Measurements from ENCODE around the gene ANP32B.
"Not testable (repeated sequence)": the region's sequence is repeated elsewhere in the genome, so short reads cannot be mapped to it uniquely, and the experiment has no call there.

ANP32B gene

GRCh38 chr9:98019869-98020268 lies 36.7 kb downstream of the ANP32B start:
- not testable (repeated sequence) for H3K27me3 ChIP-seq (ENCODE audit: control insufficient read depth, insufficient read depth, low read length); H3K36me3 ChIP-seq (ENCODE audit: control insufficient read depth, insufficient read depth, low read length); H3K9me3 ChIP-seq (ENCODE audit: control insufficient read depth, low read length); H3K4me3 ChIP-seq (ENCODE audit: low read length); H3K4me1 ChIP-seq (ENCODE audit: control insufficient read depth, insufficient read depth, low read length); H3K9ac ChIP-seq (ENCODE audit: low read length)

- no peaks in the 10 kb centered on the region for H3K9me3 ChIP-seq (ENCODE audit: control insufficient read depth, low read length)
- no peak overlapping the region for H3K4me3 ChIP-seq (ENCODE audit: low read length)
- H3K27me3 ChIP-seq (ENCODE audit: control insufficient read depth, insufficient read depth, low read length), result no peaks in the 10 kb centered on the region
- H3K4me1 ChIP-seq (ENCODE audit: control insufficient read depth, insufficient read depth, low read length), result no peaks in the 10 kb centered on the region
- no peaks in the 10 kb centered on the region for H3K36me3 ChIP-seq (ENCODE audit: control insufficient read depth, insufficient read depth, low read length)
- no peak overlapping the region for H3K9ac ChIP-seq (ENCODE audit: low read length)
These were observed 37.5 kb downstream of the ANP32B start for GRCh38 chr9:98020476-98021145.

- H3K4me1 ChIP-seq (ENCODE audit: control insufficient read depth, insufficient read depth, low read length), result no peaks in the 10 kb centered on the region
These were observed 38.3 kb downstream of the ANP32B start for GRCh38 chr9:98021306-98022040.

GRCh38 chr9:98022447-98022846 lies 39.3 kb downstream of the ANP32B start:
- H3K4me3 ChIP-seq (ENCODE audit: low read length), result no peak overlapping the region
- no peaks in the 10 kb centered on the region for H3K36me3 ChIP-seq (ENCODE audit: control insufficient read depth, insufficient read depth, low read length)
- no peak overlapping the region for H3K9ac ChIP-seq (ENCODE audit: low read length)
- H3K27me3 ChIP-seq (ENCODE audit: control insufficient read depth, insufficient read depth, low read length), result no peaks in the 10 kb centered on the region
- no peaks in the 10 kb centered on the region for H3K9me3 ChIP-seq (ENCODE audit: control insufficient read depth, low read length)
- H3K4me1 ChIP-seq (ENCODE audit: control insufficient read depth, insufficient read depth, low read length), result no peaks in the 10 kb centered on the region

More at GRCh38 chr9:98021306-98022040, 38.3 kb downstream of the ANP32B start:
- Histone ChIP-seq H3K9me3 (ENCODE audit: control insufficient read depth, low read length) (no peaks in the 10 kb centered on the region), H3K9ac (ENCODE audit: low read length) (no peak overlapping the region), H3K4me3 (ENCODE audit: low read length) (no peak overlapping the region), H3K27me3 (ENCODE audit: control insufficient read depth, insufficient read depth, low read length) (no peaks in the 10 kb centered on the region), H3K36me3 (ENCODE audit: control insufficient read depth, insufficient read depth, low read length) (no peaks in the 10 kb centered on the region)

GRCh38 chr9:98024702-98025101 lies 41.6 kb downstream of the ANP32B start:
- no peaks in the 10 kb centered on the region for H3K4me1 ChIP-seq (ENCODE audit: control insufficient read depth, insufficient read depth, low read length)
- no peak overlapping the region for H3K9ac ChIP-seq (ENCODE audit: low read length)
- no peaks in the 10 kb centered on the region for H3K9me3 ChIP-seq (ENCODE audit: control insufficient read depth, low read length)
- no peak overlapping the region for H3K4me3 ChIP-seq (ENCODE audit: low read length)
- H3K36me3 ChIP-seq (ENCODE audit: control insufficient read depth, insufficient read depth, low read length), result no peaks in the 10 kb centered on the region
- H3K27me3 ChIP-seq (ENCODE audit: control insufficient read depth, insufficient read depth, low read length), result no peaks in the 10 kb centered on the region

GRCh38 chr9:98031169-98031568 lies 48.0 kb downstream of the ANP32B start:
- Histone ChIP-seq H3K9me3 (ENCODE audit: control insufficient read depth, low read length) (no peaks in the 10 kb centered on the region), H3K4me3 (ENCODE audit: low read length) (no peak overlapping the region), H3K9ac (ENCODE audit: low read length) (no peak overlapping the region), H3K36me3 (ENCODE audit: control insufficient read depth, insufficient read depth, low read length) (no peaks in the 10 kb centered on the region), H3K4me1 (ENCODE audit: control insufficient read depth, insufficient read depth, low read length) (peaks cover 5% of the 10 kb centered on the region), H3K27me3 (ENCODE audit: control insufficient read depth, insufficient read depth, low read length) (peaks cover 5% of the 10 kb centered on the region)

- Histone ChIP-seq H3K9me3 (ENCODE audit: control insufficient read depth, low read length) (no peaks in the 10 kb centered on the region), H3K9ac (ENCODE audit: low read length) (no peak overlapping the region), H3K27me3 (ENCODE audit: control insufficient read depth, insufficient read depth, low read length) (peaks cover 5% of the 10 kb centered on the region), H3K4me3 (ENCODE audit: low read length) (no peak overlapping the region), H3K36me3 (ENCODE audit: control insufficient read depth, insufficient read depth, low read length) (no peaks in the 10 kb centered on the region), H3K4me1 (ENCODE audit: control insufficient read depth, insufficient read depth, low read length) (peaks cover 5% of the 10 kb centered on the region)
These were observed 48.8 kb downstream of the ANP32B start for GRCh38 chr9:98031935-98032334.

- no peaks in the 10 kb centered on the region for H3K9me3 ChIP-seq (ENCODE audit: control insufficient read depth, low read length)
- H3K27me3 ChIP-seq (ENCODE audit: control insufficient read depth, insufficient read depth, low read length), result peaks cover 5% of the 10 kb centered on the region
- no peak overlapping the region for H3K9ac ChIP-seq (ENCODE audit: low read length)
- H3K36me3 ChIP-seq (ENCODE audit: control insufficient read depth, insufficient read depth, low read length), result no peaks in the 10 kb centered on the region
- no peak overlapping the region for H3K4me3 ChIP-seq (ENCODE audit: low read length)
- peaks cover 5% of the 10 kb centered on the region for H3K4me1 ChIP-seq (ENCODE audit: control insufficient read depth, insufficient read depth, low read length)
These were observed 51.7 kb downstream of the ANP32B start for GRCh38 chr9:98034593-98035546.

- Histone ChIP-seq H3K27me3 (ENCODE audit: control insufficient read depth, insufficient read depth, low read length) (peaks cover 5% of the 10 kb centered on the region), H3K9ac (ENCODE audit: low read length) (no peak overlapping the region), H3K4me1 (ENCODE audit: control insufficient read depth, insufficient read depth, low read length) (peaks cover 5% of the 10 kb centered on the region), H3K9me3 (ENCODE audit: control insufficient read depth, low read length) (no peaks in the 10 kb centered on the region), H3K36me3 (ENCODE audit: control insufficient read depth, insufficient read depth, low read length) (no peaks in the 10 kb centered on the region), H3K4me3 (ENCODE audit: low read length) (no peak overlapping the region)
These were observed 54.2 kb downstream of the ANP32B start for GRCh38 chr9:98037357-98037756.

- peaks cover 5% of the 10 kb centered on the region for H3K27me3 ChIP-seq (ENCODE audit: control insufficient read depth, insufficient read depth, low read length)
- H3K4me1 ChIP-seq (ENCODE audit: control insufficient read depth, insufficient read depth, low read length), result peaks cover 5% of the 10 kb centered on the region
- no peaks in the 10 kb centered on the region for H3K9me3 ChIP-seq (ENCODE audit: control insufficient read depth, low read length)
- H3K9ac ChIP-seq (ENCODE audit: low read length), result no peak overlapping the region
- no peaks in the 10 kb centered on the region for H3K36me3 ChIP-seq (ENCODE audit: control insufficient read depth, insufficient read depth, low read length)
- no peak overlapping the region for H3K4me3 ChIP-seq (ENCODE audit: low read length)
These were observed 55.8 kb downstream of the ANP32B start for GRCh38 chr9:98038958-98039357.

- Histone ChIP-seq H3K27me3 (ENCODE audit: control insufficient read depth, insufficient read depth, low read length) (peaks cover 5% of the 10 kb centered on the region), H3K4me3 (ENCODE audit: low read length) (no peak overlapping the region), H3K4me1 (ENCODE audit: control insufficient read depth, insufficient read depth, low read length) (peaks cover 5% of the 10 kb centered on the region), H3K9me3 (ENCODE audit: control insufficient read depth, low read length) (no peaks in the 10 kb centered on the region), H3K36me3 (ENCODE audit: control insufficient read depth, insufficient read depth, low read length) (no peaks in the 10 kb centered on the region), H3K9ac (ENCODE audit: low read length) (no peak overlapping the region)
These were observed 56.5 kb downstream of the ANP32B start for GRCh38 chr9:98039607-98040017.

GRCh38 chr9:98040212-98040611 lies 57.1 kb downstream of the ANP32B start:
- Histone ChIP-seq H3K4me3 (ENCODE audit: low read length) (no peak overlapping the region), H3K9me3 (ENCODE audit: control insufficient read depth, low read length) (no peaks in the 10 kb centered on the region), H3K4me1 (ENCODE audit: control insufficient read depth, insufficient read depth, low read length) (no peaks in the 10 kb centered on the region), H3K27me3 (ENCODE audit: control insufficient read depth, insufficient read depth, low read length) (peaks cover 4% of the 10 kb centered on the region), H3K36me3 (ENCODE audit: control insufficient read depth, insufficient read depth, low read length) (no peaks in the 10 kb centered on the region), H3K9ac (ENCODE audit: low read length) (no peak overlapping the region)
